ENCODE results near the gene RPS27A. TPM values are rescaled to one million over a fixed set of nuclear protein-coding genes. Genes with fewer than 3 reads are reported as not detected.
"Not testable (repeated sequence)": the region's sequence is repeated elsewhere in the genome, so short reads cannot be mapped to it uniquely, and the experiment has no call there.

The RPS27A gene
- total RNA-seq, 4 donors from 2014 or later, result 888 to 1,822 (median 1,618) TPM

DNA sequence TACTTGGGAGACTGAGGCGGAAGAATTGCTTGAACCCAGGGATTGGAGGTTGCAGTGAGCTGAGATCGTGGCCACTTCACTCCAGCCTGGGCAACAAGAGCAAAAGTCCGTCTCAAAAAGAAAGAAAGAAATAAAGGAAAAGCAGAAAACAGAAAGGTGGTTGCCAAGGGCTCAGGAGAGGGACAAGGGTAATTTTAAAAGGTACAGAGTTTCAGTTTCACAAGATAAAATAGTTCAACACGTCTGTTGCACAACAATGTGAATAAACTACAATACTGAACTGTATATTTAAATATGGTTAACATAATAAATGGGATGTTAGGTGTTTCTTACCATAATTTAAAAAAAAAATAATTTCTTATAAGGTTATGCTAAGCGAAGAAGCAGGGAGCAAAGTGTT is 12.9 kb downstream of the RPS27A start:
- Histone ChIP-seq H3K4me3 (no peak overlapping the region), H3K36me3 (peaks cover 72% of the 10 kb centered on the region), H3K27me3 (no peaks in the 10 kb centered on the region), H3K27ac (no peak overlapping the region), H3K4me1 (no peaks in the 10 kb centered on the region), H3K9me3 (no peaks in the 10 kb centered on the region)
- TF ChIP-seq POLR2A (IDR thresholded peaks at IDR 0.05) (no peak), POLR2AphosphoS5 (IDR thresholded peaks at IDR 0.05) (no peak), EP300 (IDR thresholded peaks at IDR 0.05) (no peak), CTCF (IDR thresholded peaks at IDR 0.05) (no peak)
- no peak for DNase-seq (ENCODE audit: low spot score in 2 of 2)
- 92% methylated on average over 5 of the region's 5 CpGs for WGBS

DNA sequence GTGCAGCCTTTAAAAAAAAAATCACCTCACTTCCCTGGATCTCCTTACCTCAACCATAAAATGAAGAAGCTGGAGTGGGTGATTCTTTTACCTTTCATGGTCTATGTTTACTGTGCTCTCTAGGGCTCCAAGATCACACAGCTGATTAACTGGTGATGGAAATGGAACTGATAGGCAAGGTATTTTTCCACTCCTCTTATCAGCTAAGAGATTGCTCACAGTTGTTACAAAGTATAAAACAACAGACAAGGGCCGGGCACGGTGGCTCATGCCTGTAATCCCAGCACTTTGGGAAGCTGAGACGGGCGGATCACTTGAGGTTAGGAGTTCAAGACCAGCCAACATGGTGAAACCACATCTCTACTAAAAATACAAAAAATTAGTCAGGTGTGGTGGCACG is 14.5 kb downstream of the RPS27A start:
- 93% methylated on average over 5 of the region's 5 CpGs for WGBS
- H3K36me3 ChIP-seq, result peaks cover 70% of the 10 kb centered on the region

GRCh38 chr2:55252832-55253231 is 20.3 kb downstream of the RPS27A start:
- no peak overlapping the region for H3K4me3 ChIP-seq
- peaks cover 65% of the 10 kb centered on the region for H3K36me3 ChIP-seq
- no peaks in the 10 kb centered on the region for H3K27me3 ChIP-seq
- H3K4me1 ChIP-seq, result no peaks in the 10 kb centered on the region
- H3K27ac ChIP-seq, result no peak overlapping the region
- H3K9me3 ChIP-seq, result no peaks in the 10 kb centered on the region
- 95% methylated on average over 3 of the region's 3 CpGs for WGBS
- TF ChIP-seq POLR2A (IDR thresholded peaks at IDR 0.05) (no peak), POLR2AphosphoS5 (IDR thresholded peaks at IDR 0.05) (no peak), CTCF (IDR thresholded peaks at IDR 0.05) (no peak), EP300 (IDR thresholded peaks at IDR 0.05) (no peak)
- DNase-seq (ENCODE audit: low spot score in 2 of 2), result no peak

More for the DNA sequence above, 14.5 kb downstream of the RPS27A start:
- Histone ChIP-seq H3K27me3 (no peaks in the 10 kb centered on the region), H3K4me1 (no peaks in the 10 kb centered on the region), H3K27ac (no peak overlapping the region), H3K9me3 (no peaks in the 10 kb centered on the region), H3K4me3 (no peak overlapping the region)
- DNase-seq (ENCODE audit: low spot score in 2 of 2), result no peak
- TF ChIP-seq CTCF (IDR thresholded peaks at IDR 0.05), result no peak

- H3K4me1 ChIP-seq; H3K27ac ChIP-seq; H3K9me3 ChIP-seq; H3K4me3 ChIP-seq; H3K27me3 ChIP-seq; DNase-seq (ENCODE audit: low spot score in 2 of 2): not testable (repeated sequence)
- peaks cover 82% of the 10 kb centered on the region for H3K36me3 ChIP-seq
- WGBS, result 82% methylated on average over 3 of the region's 3 CpGs
Observed at GRCh38 chr2:55259586-55259985, 27.1 kb downstream of the RPS27A start.

DNA sequence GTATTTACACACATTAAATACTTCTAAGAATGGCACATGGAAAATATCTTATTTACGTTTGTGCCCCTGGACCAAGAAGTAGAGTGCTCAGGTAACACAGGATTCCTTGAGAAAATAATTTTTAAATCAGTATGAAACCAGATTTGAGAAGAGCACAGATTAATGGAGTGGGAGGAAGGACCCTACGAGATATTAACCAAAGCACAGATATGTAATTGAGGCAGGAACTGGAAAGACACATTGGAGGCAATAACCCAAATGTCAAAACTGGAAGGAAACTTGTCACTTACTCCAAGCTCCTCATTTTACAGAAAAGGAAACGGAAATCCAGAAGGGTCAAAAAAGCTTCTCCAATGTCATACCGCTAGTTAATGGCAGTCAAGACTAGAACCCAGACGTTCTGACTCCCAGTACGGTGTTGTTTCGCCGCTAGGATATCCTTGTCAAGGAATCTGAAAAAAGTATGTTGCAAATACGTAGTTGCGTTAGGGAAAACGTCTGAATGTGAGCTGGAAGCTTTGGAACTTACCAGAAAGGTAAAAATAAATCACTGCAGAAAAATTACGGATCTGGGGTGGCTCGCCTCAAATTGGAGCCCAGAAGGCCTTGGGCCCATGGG is 35.9 kb downstream of the RPS27A start:
- no peak for DNase-seq (ENCODE audit: low spot score in 2 of 2)
- no peak for TF ChIP-seq POLR2AphosphoS5 (IDR thresholded peaks at IDR 0.05)
- no peak for TF ChIP-seq POLR2A (IDR thresholded peaks at IDR 0.05)
- no peak for TF ChIP-seq EP300 (IDR thresholded peaks at IDR 0.05)
- TF ChIP-seq CTCF (IDR thresholded peaks at IDR 0.05), result no peak
- H3K4me3 ChIP-seq, result peak overlapping the region; percentile 82
- 17% methylated on average over 13 of the region's 13 CpGs for WGBS
- H3K27ac ChIP-seq, result peak overlapping the region; percentile 90
- H3K4me1 ChIP-seq, result peaks cover 21% of the 10 kb centered on the region
- H3K9me3 ChIP-seq, result no peaks in the 10 kb centered on the region
- H3K36me3 ChIP-seq, result peaks cover 25% of the 10 kb centered on the region
- no peaks in the 10 kb centered on the region for H3K27me3 ChIP-seq
